ENCODE measurements around the gene BEND3.
"Not testable (repeated sequence)": the region's sequence is repeated elsewhere in the genome, so short reads cannot be mapped to it uniquely, and the experiment has no call there.

BEND3 gene

DNA sequence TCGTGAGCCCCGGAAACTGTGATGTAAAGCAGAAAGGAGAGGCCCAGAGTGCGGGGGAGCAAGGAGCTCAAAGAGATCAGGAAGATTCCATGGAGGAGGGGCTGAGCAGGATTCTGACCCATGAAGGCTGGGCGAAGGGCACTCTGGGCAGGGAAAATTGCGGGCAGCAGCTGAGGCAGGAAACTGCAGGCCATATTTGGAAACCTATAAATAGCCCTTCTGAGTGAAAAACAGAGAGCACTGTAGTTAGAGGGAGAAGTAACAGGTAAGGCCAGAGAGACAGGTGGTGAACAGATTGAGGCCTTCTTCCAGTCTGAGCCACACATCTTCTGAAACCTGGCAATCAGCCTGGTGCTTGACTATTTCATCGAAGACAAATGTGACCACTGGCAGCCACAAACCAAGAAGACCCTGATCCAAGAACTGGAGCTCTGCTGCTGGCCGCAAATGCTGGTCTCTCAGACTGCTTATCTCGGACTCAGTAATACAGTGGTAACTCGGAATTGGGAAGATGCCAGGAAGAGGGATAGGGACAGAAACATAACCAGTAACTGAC is 14.1 kb upstream of the BEND3 start:
- no peak for ATAC-seq (replicated peaks)
- DNase-seq, result no peak
- no peak overlapping the region for H3K4me3 Mint-ChIP-seq

GRCh38 chr6:107128577-107128976 is 13.3 kb upstream of the BEND3 start:
- no peaks in the 10 kb centered on the region for H3K36me3 Mint-ChIP-seq (ENCODE audit: insufficient read depth)
- H3K9me3 Mint-ChIP-seq, result no peaks in the 10 kb centered on the region
- no peak overlapping the region for H3K27ac Mint-ChIP-seq
- peaks cover 0 to 11% of the 10 kb centered on the region in 2 donors for H3K27me3 Mint-ChIP-seq
- no peak for DNase-seq
- no peak overlapping the region for H3K4me3 Mint-ChIP-seq
- peaks cover 0 to 1% of the 10 kb centered on the region in 2 donors for H3K4me1 Mint-ChIP-seq (ENCODE audit: low read depth in 2 of 2)
- ATAC-seq (replicated peaks), result no peak

More for the DNA sequence above, 14.1 kb upstream of the BEND3 start:
- Mint-ChIP-seq H3K36me3 (ENCODE audit: insufficient read depth) (no peaks in the 10 kb centered on the region), H3K27ac (no peak overlapping the region), H3K4me1 (ENCODE audit: low read depth in 2 of 2) (peaks cover 0 to 1% of the 10 kb centered on the region in 2 donors), H3K27me3 (peaks cover 0 to 11% of the 10 kb centered on the region in 2 donors), H3K9me3 (no peaks in the 10 kb centered on the region)

- H3K4me1 Mint-ChIP-seq (ENCODE audit: low read depth in 2 of 2), result peaks cover 0 to 1% of the 10 kb centered on the region in 2 donors
- no peak overlapping the region for H3K4me3 Mint-ChIP-seq
- H3K27me3 Mint-ChIP-seq, result peaks cover 0 to 11% of the 10 kb centered on the region in 2 donors
- no peak overlapping the region for H3K27ac Mint-ChIP-seq
- ATAC-seq (replicated peaks), result no peak
- no peak for DNase-seq
- H3K9me3 Mint-ChIP-seq, result no peaks in the 10 kb centered on the region
- H3K36me3 Mint-ChIP-seq (ENCODE audit: insufficient read depth), result no peaks in the 10 kb centered on the region
Measured at GRCh38 chr6:107128175-107128574, 12.9 kb upstream of the BEND3 start.

- H3K36me3 Mint-ChIP-seq (ENCODE audit: insufficient read depth), result no peaks in the 10 kb centered on the region
- H3K27ac Mint-ChIP-seq, result no peak overlapping the region
- peaks cover 0 to 1% of the 10 kb centered on the region in 2 donors for H3K4me1 Mint-ChIP-seq (ENCODE audit: low read depth in 2 of 2)
- peaks cover 0 to 11% of the 10 kb centered on the region in 2 donors for H3K27me3 Mint-ChIP-seq
- H3K9me3 Mint-ChIP-seq, result no peaks in the 10 kb centered on the region
- ATAC-seq (replicated peaks) (no peak), DNase-seq (no peak)
- no peak overlapping the region for H3K4me3 Mint-ChIP-seq
Measured at GRCh38 chr6:107125771-107126170, 10.5 kb upstream of the BEND3 start.

GRCh38 chr6:107124934-107125348 is 9.6 kb upstream of the BEND3 start:
- Mint-ChIP-seq H3K27me3 (peaks cover 0 to 11% of the 10 kb centered on the region in 2 donors), H3K36me3 (ENCODE audit: insufficient read depth) (no peaks in the 10 kb centered on the region)

DNA sequence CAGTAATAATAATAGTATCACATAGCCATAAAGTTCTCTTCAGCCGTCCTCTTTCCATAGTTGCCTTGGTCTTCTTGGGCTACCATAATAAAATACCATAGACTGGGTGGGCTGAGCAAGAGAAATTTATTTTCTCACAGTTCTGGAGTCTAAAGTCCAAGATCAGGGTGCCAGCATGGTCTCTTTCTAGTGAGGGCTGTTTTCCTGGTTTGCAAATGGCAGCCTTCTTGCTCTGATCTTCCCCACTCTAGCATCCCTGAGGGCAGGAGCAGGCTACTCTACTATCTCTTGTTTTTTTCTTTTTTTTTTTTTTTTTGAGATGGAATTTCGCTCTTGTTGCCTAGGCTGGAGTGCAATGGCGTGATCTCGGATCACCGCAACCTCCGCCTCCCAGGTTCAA is 8.2 kb upstream of the BEND3 start:
- Mint-ChIP-seq H3K9me3 (no peaks in the 10 kb centered on the region), H3K27me3 (no peaks in the 10 kb centered on the region), H3K36me3 (ENCODE audit: insufficient read depth) (no peaks in the 10 kb centered on the region), H3K4me3 (no peak overlapping the region), H3K27ac (no peak overlapping the region), H3K4me1 (ENCODE audit: low read depth in 2 of 2) (no peaks in the 10 kb centered on the region)
- DNase-seq, result no peak
- no peak for ATAC-seq (replicated peaks)

More at GRCh38 chr6:107124934-107125348, 9.6 kb upstream of the BEND3 start:
- ATAC-seq (replicated peaks), result no peak
- Mint-ChIP-seq H3K27ac (no peak overlapping the region), H3K4me3 (no peak overlapping the region), H3K4me1 (ENCODE audit: low read depth in 2 of 2) (peaks cover 0 to 1% of the 10 kb centered on the region in 2 donors), H3K9me3 (no peaks in the 10 kb centered on the region)
- no peak for DNase-seq

- ATAC-seq (replicated peaks) (no peak), DNase-seq (no peak)
- Mint-ChIP-seq H3K4me1 (ENCODE audit: low read depth in 2 of 2) (no peaks in the 10 kb centered on the region), H3K36me3 (ENCODE audit: insufficient read depth) (no peaks in the 10 kb centered on the region), H3K4me3 (no peak overlapping the region), H3K27me3 (no peaks in the 10 kb centered on the region), H3K9me3 (no peaks in the 10 kb centered on the region), H3K27ac (no peak overlapping the region)
Measured at GRCh38 chr6:107122748-107123147, 7.4 kb upstream of the BEND3 start.

DNA sequence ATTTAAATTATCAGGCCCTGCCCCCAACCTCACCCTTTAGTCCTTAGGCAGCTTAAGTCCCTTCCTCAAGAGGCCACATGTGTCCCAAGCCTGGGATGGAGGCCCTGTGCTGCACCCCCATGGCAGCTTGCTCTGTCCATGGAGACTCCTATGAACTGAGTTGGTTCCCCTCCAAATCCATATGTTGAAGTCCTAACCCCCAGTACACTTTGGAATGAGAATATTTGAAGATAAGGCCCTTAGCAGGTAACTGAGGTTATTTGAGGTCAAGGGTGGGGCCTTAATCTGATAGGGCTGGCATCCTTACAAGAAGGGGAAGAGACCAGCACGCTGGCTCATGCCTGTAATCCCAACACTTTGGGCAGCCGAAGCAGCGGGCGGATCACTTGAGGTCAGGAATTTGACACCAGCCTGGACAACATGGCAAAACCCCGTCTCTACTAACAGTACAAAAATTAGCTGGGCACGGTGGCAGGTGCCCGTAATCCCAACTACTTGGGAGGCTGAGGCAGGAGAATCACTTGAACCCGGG is 6.7 kb upstream of the BEND3 start:
- Mint-ChIP-seq H3K4me1 (ENCODE audit: low read depth in 2 of 2) (no peaks in the 10 kb centered on the region), H3K27ac (no peak overlapping the region), H3K4me3 (no peak overlapping the region), H3K27me3 (peaks cover 0 to 1% of the 10 kb centered on the region in 2 donors), H3K9me3 (no peaks in the 10 kb centered on the region), H3K36me3 (ENCODE audit: insufficient read depth) (no peaks in the 10 kb centered on the region)
- ATAC-seq (replicated peaks), result no peak
- DNase-seq, result no peak

DNA sequence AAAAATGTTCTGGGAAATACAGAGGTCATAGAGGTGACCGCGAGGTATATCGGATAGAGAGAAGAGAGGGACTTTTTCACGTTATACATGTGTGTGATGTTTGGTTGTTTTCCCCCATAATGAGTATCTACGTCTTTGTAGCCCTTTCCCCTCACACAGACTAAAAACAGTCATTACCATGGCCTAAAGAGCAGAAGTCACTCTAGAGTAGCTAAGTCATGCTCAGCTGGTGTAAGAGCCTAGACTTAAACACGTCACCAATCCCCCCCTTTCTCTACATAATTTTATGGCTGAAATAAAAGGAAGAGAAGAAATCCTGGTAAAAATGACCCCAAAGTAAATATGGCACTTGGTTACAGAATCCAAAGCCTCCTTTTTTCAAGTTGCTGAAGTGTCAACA is 6.0 kb upstream of the BEND3 start:
- Mint-ChIP-seq H3K4me3 (no peak overlapping the region), H3K4me1 (ENCODE audit: low read depth in 2 of 2) (peaks cover 3 to 5% of the 10 kb centered on the region in 2 donors), H3K36me3 (ENCODE audit: insufficient read depth) (peaks cover 3% of the 10 kb centered on the region), H3K27me3 (peaks cover 6 to 9% of the 10 kb centered on the region in 2 donors), H3K9me3 (no peaks in the 10 kb centered on the region), H3K27ac (no peak overlapping the region)
- DNase-seq (no peak), ATAC-seq (replicated peaks) (no peak)

- H3K4me3 Mint-ChIP-seq, result no peak overlapping the region
- DNase-seq (no peak), ATAC-seq (replicated peaks) (no peak)
- H3K27ac Mint-ChIP-seq, result no peak overlapping the region
- peaks cover 7 to 8% of the 10 kb centered on the region in 2 donors for H3K4me1 Mint-ChIP-seq (ENCODE audit: low read depth in 2 of 2)
- no peaks in the 10 kb centered on the region for H3K9me3 Mint-ChIP-seq
- peaks cover 3% of the 10 kb centered on the region for H3K36me3 Mint-ChIP-seq (ENCODE audit: insufficient read depth)
- peaks cover 6 to 12% of the 10 kb centered on the region in 2 donors for H3K27me3 Mint-ChIP-seq
Measured at GRCh38 chr6:107120404-107120803, 5.1 kb upstream of the BEND3 start.

- Mint-ChIP-seq H3K36me3 (ENCODE audit: insufficient read depth) (peaks cover 4% of the 10 kb centered on the region), H3K4me1 (ENCODE audit: low read depth in 2 of 2) (peaks cover 7 to 8% of the 10 kb centered on the region in 2 donors), H3K4me3 (no peak overlapping the region), H3K27ac (no peak overlapping the region), H3K9me3 (no peaks in the 10 kb centered on the region), H3K27me3 (peaks cover 6 to 12% of the 10 kb centered on the region in 2 donors)
- DNase-seq, result no peak
- ATAC-seq (replicated peaks), result no peak
Measured at GRCh38 chr6:107118976-107119375, 3.7 kb upstream of the BEND3 start.

- H3K27me3 Mint-ChIP-seq, result peaks cover 6 to 12% of the 10 kb centered on the region in 2 donors
- not testable (repeated sequence) for H3K4me3 Mint-ChIP-seq; DNase-seq; H3K9me3 Mint-ChIP-seq; H3K36me3 Mint-ChIP-seq (ENCODE audit: insufficient read depth); ATAC-seq (replicated peaks); H3K27ac Mint-ChIP-seq; H3K4me1 Mint-ChIP-seq (ENCODE audit: low read depth in 2 of 2)
Measured at GRCh38 chr6:107118540-107118939, 3.2 kb upstream of the BEND3 start.

- H3K27ac Mint-ChIP-seq, result no peak overlapping the region
- no peak overlapping the region for H3K4me3 Mint-ChIP-seq
- peaks cover 7 to 8% of the 10 kb centered on the region in 2 donors for H3K4me1 Mint-ChIP-seq (ENCODE audit: low read depth in 2 of 2)
- H3K9me3 Mint-ChIP-seq, result no peaks in the 10 kb centered on the region
- ATAC-seq (replicated peaks) (no peak), DNase-seq (no peak)
- peaks cover 6 to 12% of the 10 kb centered on the region in 2 donors for H3K27me3 Mint-ChIP-seq
- peaks cover 10% of the 10 kb centered on the region for H3K36me3 Mint-ChIP-seq (ENCODE audit: insufficient read depth)
Measured at GRCh38 chr6:107116931-107117330, 1.6 kb upstream of the BEND3 start.

DNA sequence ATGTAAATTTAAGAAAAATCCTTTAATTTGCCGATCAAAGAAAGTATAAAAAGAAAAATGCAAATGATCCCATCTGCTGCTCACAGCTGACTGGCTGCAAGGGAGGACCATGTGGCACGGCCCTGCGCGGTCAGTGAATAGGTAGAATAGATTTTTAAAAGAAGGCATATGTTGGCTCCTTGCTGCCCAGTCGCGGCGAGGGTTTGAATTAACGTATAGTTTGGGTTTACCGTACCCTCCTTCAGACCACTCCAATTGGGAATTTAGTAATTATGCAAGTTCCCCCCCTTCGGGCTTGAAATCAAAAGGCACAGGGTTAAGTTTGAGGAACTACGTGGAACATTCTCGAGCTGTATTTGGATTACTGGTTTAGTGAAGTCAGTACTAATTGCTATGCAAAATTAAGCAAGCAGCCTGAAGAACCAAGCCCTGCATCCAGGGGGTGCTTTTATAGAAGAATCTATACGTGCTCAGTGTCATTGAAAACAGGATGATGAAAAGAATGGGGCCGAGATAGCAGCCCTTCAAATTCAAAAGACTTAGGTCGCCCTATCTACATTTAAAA is 1.1 kb upstream of the BEND3 start:
- Mint-ChIP-seq H3K4me1 (ENCODE audit: low read depth in 2 of 2) (peaks cover 7 to 8% of the 10 kb centered on the region in 2 donors), H3K9me3 (no peaks in the 10 kb centered on the region), H3K27ac (no peak overlapping the region), H3K36me3 (ENCODE audit: insufficient read depth) (peaks cover 10% of the 10 kb centered on the region), H3K4me3 (peak overlapping the region; percentile 78), H3K27me3 (peaks cover 6 to 12% of the 10 kb centered on the region in 2 donors)
- DNase-seq, result peak in 1 of 3 experiments; percentile 5
- ATAC-seq (replicated peaks), result no peak

All from effector memory CD8-positive, alpha-beta T cell (primary cell).